ENCODE measurements around the gene NANP.
A peak's percentile ranks its signal among the peaks of the same experiment; 100 is the strongest.
"Not testable (repeated sequence)": the region's sequence is repeated elsewhere in the genome, so short reads cannot be mapped to it uniquely, and the experiment has no call there.

The NANP gene

GRCh38 chr20:25623736-25624499 is at the start of gene NANP:
Gene NANP (minus strand): TSS chr20:25624014. CDS start chr20:25623948, 66 bp downstream.
- DNase-seq, result peak; percentile 86

DNA sequence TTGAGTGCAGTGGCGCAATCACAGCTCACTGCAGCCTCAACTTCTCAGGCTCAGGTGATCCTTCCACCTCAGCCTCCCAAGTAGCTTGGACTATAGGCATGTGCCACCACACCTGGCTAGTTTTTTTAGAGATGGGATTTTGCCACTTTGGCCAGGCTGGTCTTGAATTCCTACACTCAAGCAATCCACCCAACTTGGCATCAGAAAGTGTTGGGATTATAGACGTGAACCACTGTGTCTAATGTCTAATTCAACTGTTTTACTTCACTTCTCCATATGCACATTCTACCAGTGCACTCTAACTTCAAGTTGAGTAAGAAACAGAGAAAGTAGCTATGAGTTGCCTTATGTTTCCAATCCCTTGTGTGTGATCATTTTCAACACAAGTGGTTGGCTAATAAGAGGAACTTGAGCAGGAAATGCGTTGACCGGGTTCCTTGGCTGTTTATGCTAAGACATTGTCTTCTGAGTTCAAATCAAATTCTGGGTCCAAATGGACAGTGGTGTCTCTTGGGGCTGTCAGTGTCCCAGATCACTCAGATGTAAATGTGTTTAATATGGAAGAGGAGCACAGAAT is 48.9 kb upstream of the NANP start:
- no peak for DNase-seq

DNA sequence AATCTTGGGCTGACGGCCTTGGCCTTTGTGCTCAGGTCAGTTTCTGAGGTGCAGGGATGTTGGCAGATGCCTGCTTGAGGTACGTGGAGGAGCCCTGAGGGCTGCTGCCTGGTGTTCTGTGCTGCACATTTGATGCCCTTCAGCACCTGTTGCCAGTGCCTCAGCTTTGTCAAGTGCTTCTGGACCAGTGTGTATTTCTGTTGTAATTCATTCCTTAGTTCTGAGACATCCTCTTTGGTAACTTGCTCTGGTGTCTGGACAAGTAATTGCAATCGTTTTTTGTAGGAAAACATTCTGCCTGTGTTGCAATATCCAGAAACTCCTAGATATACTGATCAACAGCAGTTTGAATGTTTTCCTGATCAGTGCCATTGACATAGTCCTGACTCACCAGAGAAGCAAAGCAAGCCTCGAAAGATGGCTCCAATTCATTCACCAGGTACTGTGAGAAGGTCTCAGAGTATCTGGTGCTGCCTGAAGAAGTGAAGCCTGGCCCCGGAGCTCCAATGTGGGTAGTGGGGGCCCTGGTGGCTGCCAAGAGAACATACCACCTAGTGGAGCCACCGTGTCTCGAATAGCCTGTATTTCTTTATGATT is 46.1 kb upstream of the NANP start:
- no peak for DNase-seq

GRCh38 chr20:25668446-25668845 is 44.6 kb upstream of the NANP start:
- no peak for DNase-seq

DNA sequence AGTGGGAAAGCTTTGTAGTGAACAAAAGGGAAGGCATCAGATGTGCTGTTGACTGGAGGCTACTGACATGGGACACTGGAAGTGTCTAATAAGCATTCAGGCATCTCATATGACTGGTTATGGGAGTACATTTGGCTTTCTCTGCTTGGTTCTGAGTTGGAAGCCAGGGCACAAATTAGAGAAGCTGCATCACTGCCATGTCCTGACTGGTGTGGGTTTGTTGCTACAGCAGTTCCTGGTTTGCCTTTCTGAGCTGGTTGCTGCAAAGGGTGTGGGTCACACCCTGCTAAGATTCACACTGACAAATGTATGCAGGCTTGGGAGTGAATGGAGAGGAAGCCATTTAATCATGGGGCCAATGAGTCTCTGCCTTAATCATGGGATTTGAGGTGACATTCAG is 36.2 kb upstream of the NANP start:
- no peak for DNase-seq

GRCh38 chr20:25654487-25654886 is 30.7 kb upstream of the NANP start:
- no peak for DNase-seq

DNA sequence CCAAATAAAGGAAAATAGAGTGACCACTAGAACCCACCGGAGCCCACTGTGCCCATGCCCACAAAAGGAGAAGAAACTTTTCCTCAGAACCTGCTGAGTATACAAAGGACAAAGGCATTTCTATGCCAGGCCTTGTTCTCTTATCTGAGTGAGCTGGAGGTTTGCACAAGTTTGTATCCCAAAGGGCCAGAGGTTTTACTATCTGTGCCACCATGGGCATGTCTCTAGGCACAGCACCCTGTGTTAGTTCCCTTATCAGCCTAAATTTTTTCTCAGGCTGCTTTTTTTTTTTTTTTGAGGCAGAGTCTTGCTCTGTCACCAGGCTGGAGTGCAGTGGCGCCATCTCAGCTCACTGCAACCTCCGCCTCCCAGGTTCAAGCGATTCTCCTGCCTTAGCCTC is 29.1 kb upstream of the NANP start:
- DNase-seq, result not testable (repeated sequence)

DNA sequence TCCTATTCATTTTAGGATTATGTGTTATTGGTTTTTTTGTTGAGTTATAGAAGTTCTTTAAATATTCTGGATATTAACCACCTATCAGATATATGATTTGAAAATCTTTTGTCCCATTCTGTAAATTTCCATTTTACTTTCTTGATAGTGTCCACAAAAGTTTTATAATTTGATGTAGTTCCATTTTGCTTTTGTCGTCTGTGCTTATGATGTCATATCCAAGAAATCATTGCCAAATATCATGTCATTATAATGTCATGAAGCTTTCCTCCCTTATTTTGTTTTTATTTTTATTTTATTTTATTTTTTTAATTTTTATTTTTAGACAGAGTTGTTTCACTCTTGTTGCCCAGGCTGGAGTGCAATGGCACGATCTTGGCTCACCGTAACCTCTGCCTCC is 21.0 kb upstream of the NANP start:
- no peak for DNase-seq

- DNase-seq, result no peak
Measured at GRCh38 chr20:25643716-25644115, 19.9 kb upstream of the NANP start.

DNA sequence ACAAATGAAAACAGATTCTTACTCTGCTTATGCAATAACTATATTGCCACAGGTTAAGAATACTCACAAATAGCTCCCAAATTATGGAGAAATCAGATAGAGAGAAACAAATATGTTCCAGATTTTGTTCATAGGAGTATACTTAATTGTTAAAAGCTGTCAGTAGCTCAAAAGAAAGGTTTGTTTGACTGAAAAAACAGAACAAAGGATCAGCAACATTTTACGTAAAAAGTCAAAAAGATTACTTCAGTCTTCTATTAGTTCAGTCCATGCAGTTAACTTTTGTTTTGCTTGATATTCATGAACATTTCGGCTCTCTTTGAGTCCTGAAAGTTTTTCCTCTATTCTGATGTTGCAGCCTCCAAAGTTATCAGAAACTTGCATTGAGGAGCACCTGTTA is 13.4 kb upstream of the NANP start:
- DNase-seq, result no peak

DNA sequence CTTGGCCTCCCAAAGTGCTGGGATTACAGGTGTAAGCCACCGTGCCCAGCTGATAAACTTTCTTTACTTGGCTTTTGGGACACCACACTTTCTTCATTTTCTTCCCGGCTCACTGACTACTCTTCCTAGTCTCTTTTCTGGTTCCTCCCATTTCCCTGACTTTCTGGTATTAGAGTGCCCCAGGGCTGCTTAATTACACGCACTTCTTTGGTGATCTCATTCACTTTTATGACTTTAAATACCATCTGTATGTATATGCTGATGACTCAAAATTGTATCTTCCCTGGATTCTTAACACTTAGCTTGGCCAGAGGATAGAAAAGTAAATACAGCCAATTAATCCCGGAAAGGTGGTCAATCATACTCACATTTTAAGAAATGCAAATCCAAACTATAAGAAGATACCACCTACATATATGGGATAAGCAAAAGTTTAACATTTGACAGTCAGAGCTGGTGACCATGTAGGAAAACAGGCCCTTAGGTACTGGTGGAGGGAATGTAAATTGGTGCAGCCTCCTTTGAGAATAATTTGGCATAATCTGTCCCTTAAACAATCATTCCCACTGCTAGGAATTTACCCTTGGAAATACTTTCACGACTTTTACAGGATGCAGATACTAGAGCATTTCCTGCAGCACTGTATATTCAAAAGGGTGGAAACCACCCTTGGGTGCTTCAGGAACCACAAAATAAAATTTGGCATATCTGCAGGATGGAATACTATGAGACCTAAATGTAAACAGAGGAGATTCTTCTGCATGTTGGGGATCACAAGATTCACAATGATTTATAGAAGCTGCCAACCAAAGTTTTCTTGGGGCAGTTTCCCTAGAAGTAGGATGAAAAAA is 9.4 kb upstream of the NANP start:
- no peak for DNase-seq

- DNase-seq, result not testable (repeated sequence)
Measured at GRCh38 chr20:25630615-25631014, 6.8 kb upstream of the NANP start.

- no peak for DNase-seq
Measured at GRCh38 chr20:25629816-25630499, 6.1 kb upstream of the NANP start.

- no peak for DNase-seq
Measured at GRCh38 chr20:25626779-25627178, 3.0 kb upstream of the NANP start.

- no peak for DNase-seq
Measured at GRCh38 chr20:25624500-25624939, 706 bp upstream of the NANP start.

DNA sequence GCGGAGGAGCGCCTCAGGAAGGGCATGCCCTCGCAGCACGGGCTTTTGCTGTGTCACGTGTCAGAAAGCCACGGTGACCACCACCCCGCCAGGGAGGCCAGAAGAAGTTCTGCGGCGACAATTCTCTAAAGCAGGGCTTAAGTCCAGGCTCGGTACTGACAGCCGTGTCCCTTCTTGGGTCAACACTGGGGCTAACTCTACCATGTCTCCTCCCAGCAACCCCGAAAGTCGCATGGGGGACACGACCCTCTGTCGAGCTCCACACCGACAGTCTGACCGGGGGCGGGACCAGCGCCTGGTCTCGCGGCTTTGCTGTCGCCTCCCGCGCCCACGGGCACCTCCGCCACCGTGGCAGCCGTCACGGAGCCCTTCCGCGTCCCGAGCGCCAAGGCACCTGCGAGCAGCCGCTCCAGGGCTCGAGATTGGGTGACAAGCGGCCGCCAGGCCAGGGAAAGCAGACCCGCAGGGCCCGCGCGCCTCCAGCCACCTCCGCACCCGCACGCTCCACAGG is 534 bp downstream of the NANP start:
- DNase-seq, result peak; percentile 28

DNA sequence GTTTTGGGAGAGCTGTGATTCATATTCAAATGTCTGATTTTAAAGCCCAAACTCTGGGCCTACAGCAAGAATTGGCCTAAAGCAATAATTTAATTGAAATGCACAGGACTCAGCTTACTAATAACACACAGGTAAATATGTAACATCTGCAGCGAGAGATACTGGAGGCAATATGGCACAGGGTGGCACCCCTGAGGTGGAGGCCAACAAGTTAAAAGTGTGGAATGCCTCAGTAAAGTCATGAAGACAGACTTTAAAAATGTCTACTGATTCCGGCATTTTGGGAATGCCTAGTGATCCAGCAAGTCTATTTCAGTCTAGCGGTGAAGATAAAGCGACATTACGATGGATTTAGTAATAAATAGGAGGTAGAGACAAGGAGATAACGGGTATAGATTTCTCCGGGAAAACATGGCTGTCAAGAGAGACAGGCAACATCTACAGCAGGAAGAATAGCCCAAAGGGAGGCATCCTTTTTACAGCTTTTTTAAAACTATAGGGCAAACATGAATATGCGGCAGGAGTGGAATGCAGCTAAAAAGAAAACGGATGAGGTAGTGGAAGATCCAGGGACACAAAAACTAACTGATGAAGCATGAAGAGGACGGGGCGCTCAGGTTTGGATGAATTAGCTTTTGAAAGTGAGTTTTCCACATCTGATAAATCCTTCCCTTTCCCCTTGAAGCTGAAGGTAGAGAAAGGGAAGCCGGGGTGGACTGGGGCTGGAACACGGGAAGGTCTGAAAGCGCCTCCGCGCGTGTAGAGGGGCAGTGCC is 1.2 kb downstream of the NANP start:
- no peak for DNase-seq

DNA sequence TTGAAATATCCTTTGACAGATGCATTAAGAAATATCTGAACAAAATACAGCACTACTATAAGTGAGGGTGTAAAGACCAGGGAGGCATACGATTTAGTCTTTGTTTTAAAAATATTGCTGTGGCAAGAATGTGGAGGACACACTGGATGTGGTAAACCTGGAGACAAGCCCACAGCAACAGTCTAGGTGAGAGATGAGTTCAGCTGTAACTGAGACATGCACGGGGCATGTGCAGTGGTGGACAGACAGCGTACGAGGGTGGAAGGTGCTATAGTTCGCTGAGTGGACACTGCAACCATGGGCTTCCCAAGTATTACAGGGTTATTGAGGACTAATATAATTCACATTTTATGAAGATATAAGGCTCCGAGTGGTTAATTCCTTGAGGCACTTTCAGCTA is 1.8 kb downstream of the NANP start:
- DNase-seq, result no peak

- DNase-seq, result no peak
Measured at GRCh38 chr20:25619514-25619913, 4.3 kb downstream of the NANP start.

GRCh38 chr20:25608774-25609173 is 15.0 kb downstream of the NANP start:
- DNase-seq, result no peak

DNA sequence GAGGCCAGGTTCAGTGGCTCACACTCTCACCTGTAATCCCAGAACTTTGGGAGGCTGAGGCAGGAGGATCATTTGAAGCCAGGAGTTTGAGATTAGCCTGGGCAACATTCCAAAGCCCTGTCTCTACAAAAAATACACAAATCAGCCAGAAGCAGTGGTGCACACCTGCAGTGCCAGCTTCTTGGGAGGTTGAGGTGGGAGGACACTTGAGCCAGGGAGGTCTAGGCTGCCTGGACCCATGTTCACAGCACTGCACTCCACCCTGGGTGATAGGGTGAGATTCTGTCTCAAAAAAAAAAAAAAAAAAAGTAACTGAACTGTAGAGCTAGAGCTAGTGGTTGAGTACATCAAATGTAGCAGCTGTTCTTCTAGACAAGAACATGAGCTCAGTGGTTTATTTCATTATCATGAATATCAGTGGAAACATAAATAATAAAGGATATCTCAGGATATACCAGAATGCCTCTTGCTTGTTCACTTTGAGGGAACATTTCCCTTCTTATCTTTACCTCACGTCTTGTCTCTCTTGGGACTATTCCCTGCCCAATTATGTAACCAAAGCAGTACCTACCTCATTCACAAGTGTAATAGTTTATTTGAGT is 17.6 kb downstream of the NANP start:
- DNase-seq, result no peak

Measured in activated naive CD4-positive, alpha-beta T cell treated with Interleukin-2 at 50 U/mL for 16 hours (primary cell).